GM21737 (cell line): ENCODE measurements around the gene ADGRG2.
"Not testable (repeated sequence)": the region's sequence is repeated elsewhere in the genome, so short reads cannot be mapped to it uniquely, and the experiment has no call there.

Experiments
- ATAC-seq: cut with Tn5 transposase; IDR thresholded peaks from one replicate; pipeline ENCODE4 v1.9.1; 2021; ENCODE audit warnings: mild to moderate bottlenecking, moderate library complexity; ENCODE audit not compliant: unreplicated experiment

Gene ADGRG2

GRCh38 chrX:19005909-19006308 lies 116.4 kb downstream of the ADGRG2 start:
- no peak for ATAC-seq

DNA sequence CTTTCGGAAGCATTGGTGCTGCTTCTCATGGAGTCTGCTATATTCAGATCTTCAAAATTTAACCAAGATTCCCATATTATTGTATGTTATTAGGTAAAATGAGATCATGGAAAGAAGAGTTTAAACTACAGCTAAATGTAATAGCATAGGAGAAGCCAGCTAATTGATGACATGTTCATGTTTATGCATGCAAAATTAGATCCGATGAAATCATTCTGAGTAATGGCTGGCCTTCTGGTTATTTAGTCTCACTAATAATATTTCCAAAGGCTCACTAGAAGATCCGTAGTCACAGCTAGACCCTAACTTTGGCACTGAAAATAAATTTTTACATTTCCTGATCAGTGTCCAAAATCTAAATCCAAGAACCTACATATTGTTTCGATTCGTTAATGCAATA lies 118.5 kb downstream of the ADGRG2 start:
- ATAC-seq: no peak

DNA sequence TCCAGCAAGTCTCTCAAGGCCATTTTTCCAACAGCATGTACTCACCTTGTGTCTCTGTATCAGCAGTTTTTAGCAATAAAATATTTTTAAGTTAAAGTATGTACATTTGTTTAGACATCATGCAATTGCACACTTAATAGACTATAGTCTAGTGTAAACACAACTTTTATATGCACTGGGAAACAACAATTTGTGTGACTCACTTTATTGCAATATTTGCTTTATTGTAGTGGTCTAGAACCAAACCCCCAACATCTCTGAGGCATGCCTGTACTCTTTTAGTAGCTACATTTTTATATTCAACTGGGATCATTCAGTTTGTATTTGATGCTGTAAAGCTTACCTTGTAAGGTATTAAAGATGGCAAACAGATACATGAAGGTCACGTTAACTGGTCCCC lies 123.6 kb downstream of the ADGRG2 start:
- no peak for ATAC-seq

- ATAC-seq: no peak
Observed at GRCh38 chrX:18997916-18998315, 124.4 kb downstream of the ADGRG2 start.

GRCh38 chrX:18996536-18996935 lies 125.7 kb downstream of the ADGRG2 start:
- no peak for ATAC-seq

DNA sequence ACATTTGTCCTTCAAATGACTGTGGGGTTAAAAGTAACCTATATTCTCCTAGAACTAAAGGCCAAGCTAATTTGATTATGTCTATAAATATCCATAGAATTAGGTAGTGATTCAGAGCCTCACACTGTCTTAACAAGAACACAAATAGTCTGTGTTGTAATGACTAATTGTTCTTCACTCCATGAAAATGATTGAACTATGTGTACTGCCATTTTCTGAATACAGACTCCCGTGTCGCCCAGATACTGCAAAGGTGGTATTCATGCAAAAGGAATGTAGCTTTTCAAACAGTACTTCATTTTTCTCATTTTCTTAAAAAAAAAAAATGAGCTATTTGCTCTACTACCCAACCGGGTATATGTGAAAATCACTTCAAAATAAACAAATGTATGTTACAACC lies 127.0 kb downstream of the ADGRG2 start:
- no peak for ATAC-seq

DNA sequence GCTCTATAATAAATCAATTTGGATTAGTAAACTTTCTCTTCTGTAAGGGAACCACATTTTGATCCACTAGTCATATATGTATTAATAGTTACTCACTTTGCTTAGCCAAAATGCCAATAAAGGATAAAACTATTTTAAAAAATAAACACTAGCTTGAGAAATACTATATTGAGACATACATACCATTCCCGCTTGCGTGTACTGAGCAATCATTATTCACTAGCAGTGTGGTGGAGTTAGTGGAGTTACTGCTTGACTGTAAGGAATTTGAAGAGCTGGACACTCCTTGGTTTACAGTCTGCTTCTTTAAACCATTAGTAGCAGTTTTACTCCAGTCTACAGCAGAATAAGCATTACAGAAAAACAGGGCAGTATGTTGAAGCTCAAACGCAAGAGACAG lies 127.6 kb downstream of the ADGRG2 start:
- no peak for ATAC-seq

DNA sequence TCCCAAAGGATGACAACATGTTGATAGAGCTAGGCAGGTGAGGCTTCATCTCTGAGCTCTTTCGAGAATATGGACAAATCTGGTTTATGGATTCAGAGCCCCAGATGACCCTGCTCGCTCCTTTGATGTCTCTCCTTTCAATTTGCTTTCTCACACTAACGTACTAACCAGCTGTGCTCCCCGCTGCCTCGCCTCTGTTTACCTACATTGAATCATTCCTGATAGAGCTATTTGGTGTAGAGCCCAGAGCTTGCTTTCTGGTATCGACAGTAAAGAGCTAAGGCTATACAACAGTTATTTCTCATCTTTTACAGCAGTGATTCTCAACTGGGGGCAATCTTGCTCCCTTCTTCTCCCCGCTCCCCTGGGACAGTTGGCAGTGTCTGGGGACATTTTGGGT lies 129.4 kb downstream of the ADGRG2 start:
- ATAC-seq: no peak

DNA sequence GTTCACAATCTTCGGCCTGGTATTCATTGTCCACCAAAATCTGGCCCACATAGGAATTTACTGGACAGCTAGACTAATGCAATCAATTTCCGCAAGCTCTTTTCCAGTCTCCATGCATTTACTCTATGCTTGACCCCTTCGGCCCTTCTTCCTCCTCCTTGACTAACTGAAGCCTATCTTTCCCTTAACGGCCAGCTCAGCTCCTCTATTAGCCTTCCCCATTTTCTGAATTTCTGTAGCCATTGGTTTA lies 137.2 kb downstream of the ADGRG2 start:
- ATAC-seq: no peak

GRCh38 chrX:18984381-18985185 lies 137.7 kb downstream of the ADGRG2 start:
- ATAC-seq: peak; percentile 87

- peak; percentile 40 for ATAC-seq
Observed at GRCh38 chrX:18983666-18984380, 138.4 kb downstream of the ADGRG2 start, which contains the start of gene PHKA2. Gene PHKA2 (minus strand): TSS chrX:18984114. CDS start chrX:18983932, 182 bp downstream.

GRCh38 chrX:18981124-18981807 lies 141.0 kb downstream of the ADGRG2 start:
- no peak for ATAC-seq

DNA sequence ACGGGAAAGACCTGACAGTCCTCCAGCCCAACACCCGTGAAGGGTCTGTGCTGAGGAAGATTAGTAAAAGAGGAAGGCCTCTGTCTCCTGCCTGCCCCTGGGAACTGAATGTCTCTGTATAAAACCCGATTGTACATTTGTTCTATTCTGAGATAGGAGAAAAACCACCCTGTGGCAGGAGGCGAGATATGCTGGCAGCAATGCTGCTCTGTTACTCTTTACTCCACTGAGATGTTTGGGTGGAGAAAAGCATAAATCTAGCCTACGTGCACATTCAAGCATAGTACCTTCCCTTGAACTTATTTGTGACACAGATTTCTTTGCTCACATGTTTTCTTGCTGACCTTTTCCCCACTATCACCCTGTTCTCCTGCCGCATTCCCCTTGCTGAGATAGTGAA lies 142.0 kb downstream of the ADGRG2 start:
- not testable (repeated sequence) for ATAC-seq

- no peak for ATAC-seq
Observed at GRCh38 chrX:18974993-18975392, 147.3 kb downstream of the ADGRG2 start.

DNA sequence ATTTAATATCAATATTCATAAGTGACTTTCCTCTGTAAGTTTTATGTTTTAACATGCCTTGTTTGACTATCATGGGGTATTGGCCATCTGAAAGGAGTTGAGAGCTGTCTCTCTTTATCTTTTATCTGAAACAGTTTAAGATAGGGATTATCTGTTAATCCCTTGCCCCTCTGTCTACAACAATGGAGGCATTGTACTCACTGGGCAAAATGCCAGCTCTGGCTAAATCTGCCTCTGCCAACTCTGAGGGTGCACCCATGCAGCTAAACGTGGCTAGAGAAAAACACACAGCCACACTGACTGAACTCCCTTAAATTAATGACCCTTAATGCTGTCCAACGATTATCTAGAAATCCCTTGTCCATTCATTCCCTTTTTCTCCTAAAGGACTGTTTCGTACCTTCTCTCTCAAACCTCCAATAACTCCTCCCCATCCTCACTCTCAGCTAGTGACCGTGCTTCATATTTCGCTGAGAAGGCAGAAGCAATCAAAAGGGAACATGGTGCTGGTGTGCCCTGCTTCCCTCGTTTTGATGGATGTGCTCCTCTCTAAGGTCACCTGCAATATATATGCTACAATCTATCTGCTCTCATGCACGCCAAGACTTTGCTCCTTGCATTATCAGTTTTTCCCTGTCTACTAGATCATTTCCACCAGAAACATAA lies 148.6 kb downstream of the ADGRG2 start:
- no peak for ATAC-seq

GRCh38 chrX:18971506-18971905 lies 150.8 kb downstream of the ADGRG2 start:
- no peak for ATAC-seq

DNA sequence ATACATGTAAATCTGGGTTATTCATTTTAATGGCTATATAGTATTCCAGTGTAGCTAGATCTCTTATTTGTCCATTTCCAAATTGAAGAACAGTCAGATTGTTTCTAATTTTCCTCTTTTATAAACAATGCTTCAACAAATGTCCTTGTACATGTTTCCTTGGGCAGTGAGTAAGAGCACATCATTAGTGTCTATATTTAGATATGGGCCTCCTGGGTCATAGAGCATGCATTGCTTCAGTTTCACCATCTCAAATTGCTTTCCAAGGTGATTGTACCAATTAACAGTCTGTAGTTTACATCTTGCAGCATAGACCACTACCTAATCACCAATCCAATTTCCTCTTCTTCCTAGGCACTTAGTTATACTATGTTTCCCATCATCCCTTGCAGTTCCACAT lies 151.8 kb downstream of the ADGRG2 start:
- no peak for ATAC-seq

DNA sequence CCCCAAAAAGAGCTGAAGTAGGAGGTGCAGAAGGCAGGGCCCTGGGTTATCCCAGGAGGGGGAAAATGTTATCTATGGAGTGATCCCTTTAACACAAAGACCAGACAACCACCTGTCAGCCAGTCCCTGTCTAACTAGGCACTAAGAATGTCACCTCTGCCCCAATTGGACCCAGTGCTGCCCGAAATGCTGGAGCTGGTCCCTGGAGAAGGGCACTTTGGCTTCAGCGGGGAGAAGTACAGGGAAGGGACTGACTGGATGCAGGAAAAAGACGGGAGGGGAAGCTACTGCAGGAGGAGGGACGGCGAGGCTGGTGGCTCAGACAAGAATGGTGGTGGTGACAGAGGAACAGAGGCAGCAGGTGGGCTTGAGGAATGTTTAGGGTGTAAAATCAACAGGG lies 155.6 kb downstream of the ADGRG2 start:
- ATAC-seq: no peak

- no peak for ATAC-seq
Observed at GRCh38 chrX:18964901-18965300, 157.4 kb downstream of the ADGRG2 start.

DNA sequence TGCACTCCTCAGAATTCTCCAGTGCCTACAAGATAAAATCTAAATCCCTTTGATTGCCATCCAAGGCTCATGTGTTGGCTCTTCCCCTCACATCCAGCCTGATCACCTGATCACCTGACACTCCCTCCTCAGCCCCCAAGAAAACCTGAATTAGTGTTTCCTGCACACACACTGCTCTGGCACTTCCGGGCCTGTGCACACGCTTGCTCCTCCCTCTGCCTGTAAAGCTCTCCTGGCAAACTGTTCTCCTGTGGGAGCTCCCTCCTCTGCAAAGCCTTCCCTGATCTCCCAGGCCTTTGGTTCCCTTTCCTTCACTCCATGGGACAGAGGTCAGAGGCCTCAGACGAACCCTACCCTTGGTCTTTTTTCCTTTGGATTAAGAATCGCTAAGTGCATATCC lies 158.2 kb downstream of the ADGRG2 start:
- no peak for ATAC-seq

- ATAC-seq: no peak
Observed at GRCh38 chrX:18962329-18962728, 159.9 kb downstream of the ADGRG2 start.
